WTC11 (cell line): ENCODE data around the gene RANBP10. TPM values are rescaled to one million over a fixed set of nuclear protein-coding genes. Genes with fewer than 3 reads are reported as not detected.

Experiments used
- ATAC-seq: fragments of 200-7000 bp; cut with Tn5 transposase; 2 replicates; pipeline ENCODE4 v1.10.0; 2021; ENCODE audit warnings: mild to moderate bottlenecking, moderate library complexity
- CTCF ChIA-PET: fragments of 300-600 bp; sonication (Branson Sonifier 250); formaldehyde crosslinking; loops from one replicate; lab custom pipeline; 2021; ENCODE audit warnings: antibody characterized with exemption; lab: Charles Lee
- POLR2A ChIA-PET: fragments of 350-600 bp; sonication (Branson Sonifier 250); formaldehyde crosslinking; loops from one replicate; lab custom pipeline; 2021; ENCODE audit warnings: antibody characterized with exemption; lab: Charles Lee
- DNase-seq: peaks from one replicate; pipeline ENCODE4 v3.0.0; 2021; ENCODE audit warnings: low spot score
- H3K27ac Mint-ChIP-seq: 2 replicates; pipeline ENCODE4 v1.8.0; 2021; ENCODE audit warnings: mixed read lengths
- H3K27me3 Mint-ChIP-seq: 2 replicates; pipeline ENCODE4 v1.8.0; 2021; ENCODE audit warnings: low read depth, mild to moderate bottlenecking, moderate library complexity, mixed read lengths
- H3K36me3 Mint-ChIP-seq: 2 replicates; pipeline ENCODE4 v1.8.0; 2021; ENCODE audit warnings: mixed read lengths
- H3K4me1 Mint-ChIP-seq: 2 replicates; pipeline ENCODE4 v1.8.0; 2022; ENCODE audit warnings: mixed read lengths
- H3K4me3 Mint-ChIP-seq: 2 replicates; pipeline ENCODE4 v1.8.0; 2021; ENCODE audit warnings: mild to moderate bottlenecking, moderate library complexity, mixed read lengths
- H3K9me3 Mint-ChIP-seq: 2 replicates; pipeline ENCODE4 v1.8.0; 2021; ENCODE audit warnings: mixed read lengths
- KAT7 ChIP-seq: sonication (generic); formaldehyde crosslinking; IDR thresholded peaks from 2 replicates; pipeline ENCODE4 v1.8.1; 2023; ENCODE audit warnings: missing genetic modification reagents, mild to moderate bottlenecking, borderline replicate concordance
- MAX ChIP-seq: sonication (generic); formaldehyde crosslinking; IDR thresholded peaks from 2 replicates; pipeline ENCODE4 v1.8.0; 2022; ENCODE audit warnings: mild to moderate bottlenecking, missing genetic modification reagents
- NR1H2 ChIP-seq: sonication (generic); formaldehyde crosslinking; IDR thresholded peaks from 2 replicates; pipeline ENCODE4 v1.9.0; 2021; ENCODE audit warnings: mild to moderate bottlenecking, moderate library complexity, missing genetic modification reagents
- OVOL2 ChIP-seq: fragments of 250-450 bp; sonication (Bioruptor Pico); IDR thresholded peaks from 2 replicates; pipeline ENCODE4 v1.9.0; 2021; ENCODE audit warnings: mild to moderate bottlenecking, borderline replicate concordance
- SOX15 ChIP-seq: fragments of 250-450 bp; sonication (Bioruptor Pico); IDR thresholded peaks from 2 replicates; pipeline ENCODE4 v1.9.0; 2021; ENCODE audit warnings: mild to moderate bottlenecking
- ZBTB21 ChIP-seq: sonication (generic); formaldehyde crosslinking; IDR thresholded peaks from 2 replicates; pipeline ENCODE4 v1.8.1; 2023; ENCODE audit warnings: mild to moderate bottlenecking, missing genetic modification reagents, borderline replicate concordance
- total RNA-seq: library from RNA; stranded (reverse); gene quantifications from 3 replicates; pipeline ENCODE4 v1.2.3, GENCODE V29; 2021
- TF ChIP-seq, protein P1 (sequence below): sonication (generic); formaldehyde crosslinking; IDR thresholded peaks from 2 replicates; pipeline ENCODE4 v1.8.0; 2023; ENCODE audit warnings: missing genetic modification reagents, mild to moderate bottlenecking, borderline replicate concordance
- TF ChIP-seq, protein P2 (sequence below): sonication (generic); formaldehyde crosslinking; IDR thresholded peaks from 2 replicates; pipeline ENCODE4 v1.8.1; 2023; ENCODE audit warnings: mild to moderate bottlenecking, missing genetic modification reagents, moderate library complexity
- TF ChIP-seq, protein P3 (sequence below): sonication (generic); formaldehyde crosslinking; conservative IDR thresholded peaks from 2 replicates; pipeline ENCODE4 v1.8.1; 2022; ENCODE audit warnings: mild to moderate bottlenecking, missing genetic modification reagents
- TF ChIP-seq, protein P4 (sequence below): sonication (generic); formaldehyde crosslinking; IDR thresholded peaks from 2 replicates; pipeline ENCODE4 v1.8.1; 2022; ENCODE audit warnings: low read depth, mild to moderate bottlenecking, moderate library complexity, missing genetic modification reagents, borderline replicate concordance
- TF ChIP-seq, protein P5 (sequence below): fragments of 250-450 bp; sonication (Bioruptor Pico); IDR thresholded peaks from 2 replicates; pipeline ENCODE4 v1.8.0; 2021; ENCODE audit warnings: mild to moderate bottlenecking
- TF ChIP-seq, protein P6 (sequence below): sonication (generic); formaldehyde crosslinking; IDR thresholded peaks from 2 replicates; pipeline ENCODE4 v1.8.1; 2022; ENCODE audit warnings: low read depth, missing genetic modification reagents, borderline replicate concordance

RANBP10 gene
- total RNA-seq, 1 experiment from 2014 or later: 14.0 TPM

- TF ChIP-seq, protein P1, sequence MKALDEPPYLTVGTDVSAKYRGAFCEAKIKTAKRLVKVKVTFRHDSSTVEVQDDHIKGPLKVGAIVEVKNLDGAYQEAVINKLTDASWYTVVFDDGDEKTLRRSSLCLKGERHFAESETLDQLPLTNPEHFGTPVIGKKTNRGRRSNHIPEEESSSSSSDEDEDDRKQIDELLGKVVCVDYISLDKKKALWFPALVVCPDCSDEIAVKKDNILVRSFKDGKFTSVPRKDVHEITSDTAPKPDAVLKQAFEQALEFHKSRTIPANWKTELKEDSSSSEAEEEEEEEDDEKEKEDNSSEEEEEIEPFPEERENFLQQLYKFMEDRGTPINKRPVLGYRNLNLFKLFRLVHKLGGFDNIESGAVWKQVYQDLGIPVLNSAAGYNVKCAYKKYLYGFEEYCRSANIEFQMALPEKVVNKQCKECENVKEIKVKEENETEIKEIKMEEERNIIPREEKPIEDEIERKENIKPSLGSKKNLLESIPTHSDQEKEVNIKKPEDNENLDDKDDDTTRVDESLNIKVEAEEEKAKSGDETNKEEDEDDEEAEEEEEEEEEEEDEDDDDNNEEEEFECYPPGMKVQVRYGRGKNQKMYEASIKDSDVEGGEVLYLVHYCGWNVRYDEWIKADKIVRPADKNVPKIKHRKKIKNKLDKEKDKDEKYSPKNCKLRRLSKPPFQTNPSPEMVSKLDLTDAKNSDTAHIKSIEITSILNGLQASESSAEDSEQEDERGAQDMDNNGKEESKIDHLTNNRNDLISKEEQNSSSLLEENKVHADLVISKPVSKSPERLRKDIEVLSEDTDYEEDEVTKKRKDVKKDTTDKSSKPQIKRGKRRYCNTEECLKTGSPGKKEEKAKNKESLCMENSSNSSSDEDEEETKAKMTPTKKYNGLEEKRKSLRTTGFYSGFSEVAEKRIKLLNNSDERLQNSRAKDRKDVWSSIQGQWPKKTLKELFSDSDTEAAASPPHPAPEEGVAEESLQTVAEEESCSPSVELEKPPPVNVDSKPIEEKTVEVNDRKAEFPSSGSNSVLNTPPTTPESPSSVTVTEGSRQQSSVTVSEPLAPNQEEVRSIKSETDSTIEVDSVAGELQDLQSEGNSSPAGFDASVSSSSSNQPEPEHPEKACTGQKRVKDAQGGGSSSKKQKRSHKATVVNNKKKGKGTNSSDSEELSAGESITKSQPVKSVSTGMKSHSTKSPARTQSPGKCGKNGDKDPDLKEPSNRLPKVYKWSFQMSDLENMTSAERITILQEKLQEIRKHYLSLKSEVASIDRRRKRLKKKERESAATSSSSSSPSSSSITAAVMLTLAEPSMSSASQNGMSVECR (CRISPR knock-in tag): no peak
- TF ChIP-seq ZBTB21 (CRISPR knock-in tag): no peak
These were observed 98.6 kb downstream of the RANBP10 start (continued) for GRCh38 chr16:67707790-67708189.

DNA sequence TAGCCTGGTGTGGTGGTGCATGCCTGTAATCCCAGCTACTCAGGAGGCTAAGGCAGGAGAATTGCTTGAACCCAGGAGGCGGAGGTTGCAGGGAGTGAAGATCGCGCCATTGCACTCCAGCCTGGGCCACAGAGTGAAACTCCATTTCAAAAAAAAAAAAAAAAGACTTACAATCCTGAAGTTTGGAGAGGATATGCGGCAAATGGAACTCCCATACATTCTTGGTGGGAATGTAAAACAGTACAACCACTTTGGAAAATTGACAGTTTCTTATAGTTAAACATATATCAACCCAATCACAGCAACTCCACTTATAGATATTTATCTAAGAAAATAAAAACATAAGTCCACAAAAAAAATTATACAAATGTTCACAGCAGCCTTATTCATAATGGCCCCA, 99.2 kb downstream of the RANBP10 start:
- DNase-seq (no peak), ATAC-seq (no peak)
- Mint-ChIP-seq H3K36me3 (no peaks in the 10 kb centered on the region), H3K27ac (no peak overlapping the region), H3K27me3 (no peaks in the 10 kb centered on the region), H3K4me3 (no peak overlapping the region), H3K9me3 (no peaks in the 10 kb centered on the region), H3K4me1 (peaks cover 17% of the 10 kb centered on the region)
- POLR2A ChIA-PET: no interaction called here
- TF ChIP-seq, protein P2, sequence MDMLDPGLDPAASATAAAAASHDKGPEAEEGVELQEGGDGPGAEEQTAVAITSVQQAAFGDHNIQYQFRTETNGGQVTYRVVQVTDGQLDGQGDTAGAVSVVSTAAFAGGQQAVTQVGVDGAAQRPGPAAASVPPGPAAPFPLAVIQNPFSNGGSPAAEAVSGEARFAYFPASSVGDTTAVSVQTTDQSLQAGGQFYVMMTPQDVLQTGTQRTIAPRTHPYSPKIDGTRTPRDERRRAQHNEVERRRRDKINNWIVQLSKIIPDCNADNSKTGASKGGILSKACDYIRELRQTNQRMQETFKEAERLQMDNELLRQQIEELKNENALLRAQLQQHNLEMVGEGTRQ: no peak
- TF ChIP-seq NR1H2 (CRISPR knock-in tag) (no peak), MAX (CRISPR knock-in tag) (no peak), KAT7 (CRISPR knock-in tag) (no peak)
- TF ChIP-seq, protein P3, sequence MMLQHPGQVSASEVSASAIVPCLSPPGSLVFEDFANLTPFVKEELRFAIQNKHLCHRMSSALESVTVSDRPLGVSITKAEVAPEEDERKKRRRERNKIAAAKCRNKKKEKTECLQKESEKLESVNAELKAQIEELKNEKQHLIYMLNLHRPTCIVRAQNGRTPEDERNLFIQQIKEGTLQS (CRISPR knock-in tag): no peak
- TF ChIP-seq, protein P4, sequence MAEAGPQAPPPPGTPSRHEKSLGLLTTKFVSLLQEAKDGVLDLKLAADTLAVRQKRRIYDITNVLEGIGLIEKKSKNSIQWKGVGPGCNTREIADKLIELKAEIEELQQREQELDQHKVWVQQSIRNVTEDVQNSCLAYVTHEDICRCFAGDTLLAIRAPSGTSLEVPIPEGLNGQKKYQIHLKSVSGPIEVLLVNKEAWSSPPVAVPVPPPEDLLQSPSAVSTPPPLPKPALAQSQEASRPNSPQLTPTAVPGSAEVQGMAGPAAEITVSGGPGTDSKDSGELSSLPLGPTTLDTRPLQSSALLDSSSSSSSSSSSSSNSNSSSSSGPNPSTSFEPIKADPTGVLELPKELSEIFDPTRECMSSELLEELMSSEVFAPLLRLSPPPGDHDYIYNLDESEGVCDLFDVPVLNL (CRISPR knock-in tag): no peak
- CTCF ChIA-PET: no interaction called here

GRCh38 chr16:67704110-67704509, 102.2 kb downstream of the RANBP10 start:
- TF ChIP-seq, protein P5, sequence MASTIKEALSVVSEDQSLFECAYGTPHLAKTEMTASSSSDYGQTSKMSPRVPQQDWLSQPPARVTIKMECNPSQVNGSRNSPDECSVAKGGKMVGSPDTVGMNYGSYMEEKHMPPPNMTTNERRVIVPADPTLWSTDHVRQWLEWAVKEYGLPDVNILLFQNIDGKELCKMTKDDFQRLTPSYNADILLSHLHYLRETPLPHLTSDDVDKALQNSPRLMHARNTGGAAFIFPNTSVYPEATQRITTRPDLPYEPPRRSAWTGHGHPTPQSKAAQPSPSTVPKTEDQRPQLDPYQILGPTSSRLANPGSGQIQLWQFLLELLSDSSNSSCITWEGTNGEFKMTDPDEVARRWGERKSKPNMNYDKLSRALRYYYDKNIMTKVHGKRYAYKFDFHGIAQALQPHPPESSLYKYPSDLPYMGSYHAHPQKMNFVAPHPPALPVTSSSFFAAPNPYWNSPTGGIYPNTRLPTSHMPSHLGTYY (CRISPR knock-in tag): no peak
- TF ChIP-seq ZBTB21 (CRISPR knock-in tag): no peak
- TF ChIP-seq, all 79 proteins: peak for 0
- H3K27me3 Mint-ChIP-seq: no peaks in the 10 kb centered on the region
- H3K27ac Mint-ChIP-seq: no peak overlapping the region
- H3K4me1 Mint-ChIP-seq: peaks cover 9% of the 10 kb centered on the region
- no peaks in the 10 kb centered on the region for H3K9me3 Mint-ChIP-seq
- no peak for ATAC-seq
- H3K4me3 Mint-ChIP-seq: no peak overlapping the region
- CTCF ChIA-PET: interaction anchor here (0.5 to 0.9 kb wide), 3 partner anchors 72 to 135 kb away, joined by 3 read pairs; no protein-coding TSS in a partner anchor
- no peaks in the 10 kb centered on the region for H3K36me3 Mint-ChIP-seq
- no peak for DNase-seq
- POLR2A ChIA-PET: no interaction called here

GRCh38 chr16:67703626-67704025, 102.7 kb downstream of the RANBP10 start:
- TF ChIP-seq MAX (CRISPR knock-in tag) (no peak), SOX15 (CRISPR knock-in tag) (no peak), OVOL2 (CRISPR knock-in tag) (no peak)
- TF ChIP-seq, protein P2: no peak
- TF ChIP-seq, protein P6, sequence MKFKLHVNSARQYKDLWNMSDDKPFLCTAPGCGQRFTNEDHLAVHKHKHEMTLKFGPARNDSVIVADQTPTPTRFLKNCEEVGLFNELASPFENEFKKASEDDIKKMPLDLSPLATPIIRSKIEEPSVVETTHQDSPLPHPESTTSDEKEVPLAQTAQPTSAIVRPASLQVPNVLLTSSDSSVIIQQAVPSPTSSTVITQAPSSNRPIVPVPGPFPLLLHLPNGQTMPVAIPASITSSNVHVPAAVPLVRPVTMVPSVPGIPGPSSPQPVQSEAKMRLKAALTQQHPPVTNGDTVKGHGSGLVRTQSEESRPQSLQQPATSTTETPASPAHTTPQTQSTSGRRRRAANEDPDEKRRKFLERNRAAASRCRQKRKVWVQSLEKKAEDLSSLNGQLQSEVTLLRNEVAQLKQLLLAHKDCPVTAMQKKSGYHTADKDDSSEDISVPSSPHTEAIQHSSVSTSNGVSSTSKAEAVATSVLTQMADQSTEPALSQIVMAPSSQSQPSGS (CRISPR knock-in tag): no peak
- Mint-ChIP-seq H3K4me1 (peaks cover 4% of the 10 kb centered on the region), H3K27ac (no peak overlapping the region; the same call in 1 of the 2 replicates), H3K9me3 (no peaks in the 10 kb centered on the region), H3K4me3 (no peak overlapping the region), H3K27me3 (no peaks in the 10 kb centered on the region), H3K36me3 (peaks cover 2% of the 10 kb centered on the region; the same call in 1 of the 2 replicates)
- DNase-seq (no peak), ATAC-seq (no peak)
- ChIA-PET CTCF (interaction anchor here (0.5 to 0.9 kb wide), 2 partner anchors 73 to 130 kb away, joined by 3 read pairs; no protein-coding TSS in a partner anchor), POLR2A (no interaction called here)
